AG09309 (cell line): ENCODE data around the gene ITGAL.
"Not testable (repeated sequence)": the region's sequence is repeated elsewhere in the genome, so short reads cannot be mapped to it uniquely, and the experiment has no call there.

Experiments used
- DNase-seq: peaks from one replicate; pipeline ENCODE4 v3.0.0-alpha.2; 2010; ENCODE audit warnings: low read depth
- H3K4me3 ChIP-seq: 2 replicates; pipeline ENCODE4 v1.5.1; 2011; ENCODE audit warnings: mild to moderate bottlenecking, low read depth, low read length, moderate library complexity; ENCODE audit not compliant: control insufficient read depth
- TF ChIP-seq, protein P1 (sequence below): IDR thresholded peaks from 2 replicates; pipeline ENCODE4 v1.5.1; 2011; ENCODE audit warnings: mild to moderate bottlenecking, low read depth, low read length, inconsistent platforms; ENCODE audit not compliant: insufficient read depth, control insufficient read depth; ENCODE audit errors: missing control alignments

The ITGAL gene

DNA sequence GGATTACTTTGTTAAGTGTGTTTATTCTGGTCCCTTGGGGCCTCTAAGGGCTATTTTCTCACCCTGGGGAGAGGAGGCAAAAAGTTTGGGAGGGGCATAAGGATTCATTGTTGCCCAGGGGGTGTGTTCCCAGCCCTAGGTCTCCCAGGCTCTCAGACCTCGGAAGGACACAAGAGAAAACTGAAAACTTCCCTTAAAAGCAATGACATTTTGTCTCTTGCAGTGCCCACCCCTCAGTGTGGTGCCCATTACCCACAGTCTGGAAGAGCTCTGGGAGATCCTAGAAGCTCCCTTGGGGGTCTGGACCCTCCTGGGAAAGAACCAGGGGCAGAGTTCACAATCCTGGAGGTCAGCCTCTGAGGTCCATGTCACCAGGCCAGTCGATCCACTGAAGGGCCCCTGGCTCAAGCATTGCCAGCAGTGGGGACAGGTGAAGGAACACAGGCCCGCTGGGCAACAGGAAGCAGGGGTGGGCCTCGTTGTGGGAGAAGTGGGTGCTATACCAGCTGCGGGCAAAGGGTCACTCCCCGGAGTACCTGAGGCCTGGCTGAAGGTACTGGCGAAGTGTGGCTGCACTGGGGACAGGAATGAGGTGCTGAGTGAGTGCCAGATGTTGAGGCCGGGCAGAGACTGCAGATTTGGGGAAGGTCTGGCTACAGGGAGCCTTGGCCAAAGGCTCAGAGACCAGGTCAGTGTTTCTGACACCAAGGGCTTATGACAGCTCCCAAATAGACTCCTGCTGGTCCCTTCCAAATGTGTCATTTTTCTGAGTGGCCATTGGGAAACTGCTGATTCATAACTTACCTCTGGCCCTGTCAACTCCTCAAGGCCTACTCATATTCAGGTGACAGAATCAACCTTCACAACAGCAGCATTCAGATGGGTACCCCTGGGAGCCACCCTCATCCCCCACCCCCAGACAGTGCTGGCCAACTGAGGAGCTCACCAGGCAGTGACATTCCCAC, 66.7 kb downstream of the ITGAL start:
- no peak for DNase-seq
- no peak overlapping the region for H3K4me3 ChIP-seq
- TF ChIP-seq, protein P1, sequence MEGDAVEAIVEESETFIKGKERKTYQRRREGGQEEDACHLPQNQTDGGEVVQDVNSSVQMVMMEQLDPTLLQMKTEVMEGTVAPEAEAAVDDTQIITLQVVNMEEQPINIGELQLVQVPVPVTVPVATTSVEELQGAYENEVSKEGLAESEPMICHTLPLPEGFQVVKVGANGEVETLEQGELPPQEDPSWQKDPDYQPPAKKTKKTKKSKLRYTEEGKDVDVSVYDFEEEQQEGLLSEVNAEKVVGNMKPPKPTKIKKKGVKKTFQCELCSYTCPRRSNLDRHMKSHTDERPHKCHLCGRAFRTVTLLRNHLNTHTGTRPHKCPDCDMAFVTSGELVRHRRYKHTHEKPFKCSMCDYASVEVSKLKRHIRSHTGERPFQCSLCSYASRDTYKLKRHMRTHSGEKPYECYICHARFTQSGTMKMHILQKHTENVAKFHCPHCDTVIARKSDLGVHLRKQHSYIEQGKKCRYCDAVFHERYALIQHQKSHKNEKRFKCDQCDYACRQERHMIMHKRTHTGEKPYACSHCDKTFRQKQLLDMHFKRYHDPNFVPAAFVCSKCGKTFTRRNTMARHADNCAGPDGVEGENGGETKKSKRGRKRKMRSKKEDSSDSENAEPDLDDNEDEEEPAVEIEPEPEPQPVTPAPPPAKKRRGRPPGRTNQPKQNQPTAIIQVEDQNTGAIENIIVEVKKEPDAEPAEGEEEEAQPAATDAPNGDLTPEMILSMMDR: no peak

DNA sequence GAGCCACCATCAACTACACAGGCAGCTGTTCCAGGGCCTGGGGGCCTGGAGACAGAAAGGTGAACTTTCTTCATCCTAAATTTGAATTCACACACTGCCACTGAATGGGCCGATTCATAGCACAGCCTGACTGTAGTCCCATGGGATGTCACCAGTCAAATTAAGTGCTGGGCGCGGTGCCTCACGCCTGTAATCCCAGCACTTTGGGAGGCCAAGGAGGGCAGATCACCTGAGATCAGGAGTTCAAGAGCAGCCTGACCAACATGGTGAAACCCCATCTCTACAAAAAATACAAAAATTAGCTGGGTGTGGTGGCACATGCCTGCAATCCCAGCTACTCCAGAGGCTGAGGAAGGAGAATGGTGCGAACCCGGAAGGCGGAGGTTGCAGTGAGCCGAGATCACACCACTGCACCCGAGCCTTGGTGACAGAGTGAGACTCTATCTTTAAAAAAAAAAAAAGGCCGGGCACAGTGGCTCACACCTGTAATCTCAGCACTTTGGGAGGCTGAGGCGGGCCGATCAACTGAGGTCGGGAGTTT, 67.5 kb downstream of the ITGAL start:
- not testable (repeated sequence) for DNase-seq, H3K4me3 ChIP-seq

DNA sequence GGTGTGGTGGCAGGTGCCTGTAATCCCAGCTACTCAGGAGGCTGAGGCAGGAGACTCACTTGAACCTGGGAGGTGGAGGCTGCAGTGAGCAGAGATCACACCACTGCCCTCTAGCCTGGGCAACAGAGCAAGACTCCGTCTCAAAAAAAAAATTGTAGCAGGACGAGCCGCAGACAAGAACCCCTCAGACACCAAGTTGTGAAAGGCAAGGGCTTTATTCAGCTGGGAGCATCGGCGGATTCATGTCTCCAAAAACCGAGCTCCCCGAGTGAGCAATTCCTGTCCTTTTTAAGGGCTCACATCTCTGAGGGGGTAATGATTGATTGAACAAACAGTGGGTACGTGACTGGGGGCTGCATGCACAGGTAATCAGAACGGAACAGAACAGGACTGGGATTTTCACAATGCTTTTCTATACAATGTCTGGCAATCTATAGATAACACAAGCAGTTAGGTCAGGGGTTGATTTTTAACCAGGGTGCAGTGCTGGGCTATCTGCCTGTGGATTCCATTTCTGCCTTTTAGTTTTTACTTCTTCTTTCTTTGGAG, 68.4 kb downstream of the ITGAL start:
- DNase-seq: not testable (repeated sequence)

DNA sequence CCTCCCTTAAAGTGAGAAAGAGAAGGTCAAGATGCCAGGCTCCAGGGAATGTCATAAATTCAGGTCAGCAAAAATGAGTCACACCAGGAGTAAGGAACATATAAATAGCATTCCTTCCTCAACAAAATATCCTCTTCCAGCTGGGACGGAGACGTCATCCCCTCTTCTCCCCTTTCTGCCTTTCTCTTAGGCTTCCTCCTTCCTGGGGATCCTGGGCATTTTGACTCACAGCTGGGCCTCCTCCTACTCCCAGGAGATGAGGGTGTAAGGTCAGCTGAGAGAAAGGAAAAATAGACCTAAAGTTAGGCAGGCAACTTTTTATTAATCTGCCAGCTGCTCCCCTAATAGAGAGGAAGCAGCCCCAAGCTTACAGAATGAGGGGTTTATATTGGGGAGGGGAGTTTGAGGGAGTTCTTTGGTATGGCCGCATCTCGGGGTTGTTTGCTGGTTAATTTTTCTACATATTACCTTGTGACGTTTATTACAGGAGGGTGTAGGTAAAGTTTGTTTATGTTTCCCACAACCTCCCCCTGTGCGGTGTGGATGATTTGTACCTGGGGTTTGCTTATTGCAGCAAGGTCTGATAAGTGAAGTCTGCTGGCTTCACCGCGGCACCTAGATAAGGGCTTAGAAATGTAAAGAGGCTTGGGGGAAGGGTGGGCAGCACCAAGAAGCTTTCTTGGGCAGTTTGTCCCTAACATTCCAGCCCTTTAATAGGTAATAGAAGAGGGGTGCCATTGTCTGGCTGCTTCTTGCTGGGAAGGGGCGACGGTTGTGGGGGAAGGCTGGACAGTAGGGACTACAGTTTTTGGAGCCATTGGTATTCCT, 69.2 kb downstream of the ITGAL start:
- TF ChIP-seq, protein P1: no peak
- DNase-seq: no peak
- no peak overlapping the region for H3K4me3 ChIP-seq

More for the DNA sequence above, 68.4 kb downstream of the ITGAL start:
- not testable (repeated sequence) for H3K4me3 ChIP-seq

DNA sequence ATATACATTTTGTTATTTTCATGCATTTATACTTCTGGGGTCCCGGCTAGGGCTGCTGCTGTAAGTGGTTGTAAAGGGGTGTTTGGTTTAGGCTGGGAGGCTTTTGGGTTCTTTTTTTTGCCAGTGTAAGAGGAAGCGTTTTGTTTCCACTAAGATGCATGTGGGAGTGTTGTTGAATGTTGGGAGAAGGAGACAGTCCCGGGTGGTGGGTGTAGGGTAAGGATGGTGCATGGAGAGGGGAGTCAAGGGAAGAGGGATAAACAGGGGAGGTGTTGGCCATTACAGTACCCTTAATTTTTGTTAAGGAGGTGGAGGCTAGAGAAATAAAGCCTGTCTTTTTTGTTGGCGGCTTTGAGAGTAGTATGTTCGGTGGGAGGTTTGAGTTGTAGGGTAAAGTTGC, 70.5 kb downstream of the ITGAL start:
- H3K4me3 ChIP-seq: no peak overlapping the region
- TF ChIP-seq, protein P1: no peak
- no peak for DNase-seq

DNA sequence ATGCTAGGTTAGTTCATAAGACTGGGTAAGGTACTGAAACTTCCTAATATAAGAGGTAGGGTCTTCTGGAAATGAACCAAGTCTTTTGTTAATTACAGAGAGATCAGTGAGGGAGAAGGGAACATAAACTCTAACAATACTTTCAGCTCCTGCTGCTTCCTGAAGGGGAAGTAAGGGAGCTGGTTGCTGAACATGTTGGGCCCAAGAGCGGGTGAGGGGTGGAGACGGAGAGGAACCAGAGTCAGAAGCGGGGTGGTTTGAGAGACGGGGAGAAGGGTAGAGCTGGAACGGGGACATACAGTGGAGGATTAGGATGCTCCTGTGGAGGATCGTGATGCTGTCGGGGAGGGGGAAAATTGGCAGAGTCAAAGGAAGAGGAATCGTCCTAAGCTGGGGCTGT, 73.6 kb downstream of the ITGAL start:
- TF ChIP-seq, protein P1: no peak
- no peak for DNase-seq
- H3K4me3 ChIP-seq: no peak overlapping the region

DNA sequence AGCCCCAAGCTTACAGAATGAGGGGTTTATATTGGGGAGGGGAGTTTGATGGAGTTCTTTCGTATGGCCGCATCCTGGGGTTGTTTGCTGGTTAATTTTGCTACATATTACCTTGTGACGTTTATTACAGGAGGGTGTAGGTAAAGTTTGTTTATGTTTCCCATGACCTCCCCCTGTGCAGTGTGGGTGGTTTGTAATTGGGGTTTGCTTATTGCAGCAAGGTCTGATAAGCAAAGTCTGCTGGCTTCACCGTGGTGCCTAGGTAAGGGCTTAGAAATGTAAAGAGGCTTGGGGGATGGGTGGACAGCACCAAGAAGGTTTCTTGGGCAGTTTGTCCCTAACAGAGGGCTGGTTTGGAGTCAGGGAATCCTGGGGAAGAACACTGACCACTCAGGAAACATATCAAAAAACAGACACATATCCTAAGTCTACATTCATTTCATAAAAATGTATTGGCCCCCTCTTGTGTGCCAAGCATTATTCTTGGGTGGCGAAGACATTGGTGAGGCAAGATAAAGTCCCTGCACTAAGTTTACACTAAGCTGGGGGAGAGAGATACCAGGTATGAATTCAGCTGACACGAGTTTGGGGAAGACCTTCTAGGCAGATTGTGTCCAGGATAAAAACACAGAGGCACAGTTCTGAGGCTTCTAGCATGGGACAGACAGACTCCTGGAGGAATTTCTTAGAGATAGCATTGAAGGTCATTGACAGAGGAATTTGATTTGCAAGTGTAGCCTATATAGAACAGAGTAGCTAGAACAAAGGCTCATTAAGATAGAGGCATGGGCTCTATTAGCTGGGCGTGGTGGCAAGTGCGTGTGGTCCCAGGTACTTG, 76.1 kb downstream of the ITGAL start:
- no peak for DNase-seq
- TF ChIP-seq, protein P1: no peak
- no peak overlapping the region for H3K4me3 ChIP-seq
